ENCODE data around the gene ANLN. TPM values are rescaled to one million over a fixed set of nuclear protein-coding genes. Genes with fewer than 3 reads are reported as not detected.

Gene ANLN
- total RNA-seq, 2 donors from 2014 or later = 21.2 to 56.0 TPM

- Histone ChIP-seq H3K4me3 (no peak overlapping the region), H3K36me3 (no peaks in the 10 kb centered on the region), H3K9ac (ENCODE audit: low read depth in 2 of 2, low read length in 2 of 2) (peak overlapping the region in 1 of 2 donors; percentile 73), H3K27me3 (no peaks in the 10 kb centered on the region), H3K9me3 (no peaks in the 10 kb centered on the region), H3K4me1 (no peaks in the 10 kb centered on the region), H3K27ac (no peak overlapping the region)
- no peak for TF ChIP-seq CTCF (IDR thresholded peaks at IDR 0.05)
- intact Hi-C loops (cut with DNase I) = no loop called here
- no peak for DNase-seq
Measured at GRCh38 chr7:36391436-36392198, 2.0 kb downstream of the ANLN start.

- Histone ChIP-seq H3K4me3 (no peak overlapping the region), H3K36me3 (no peaks in the 10 kb centered on the region), H3K9ac (ENCODE audit: low read depth in 2 of 2, low read length in 2 of 2) (no peak overlapping the region), H3K27ac (no peak overlapping the region), H3K4me1 (no peaks in the 10 kb centered on the region), H3K9me3 (no peaks in the 10 kb centered on the region), H3K27me3 (no peaks in the 10 kb centered on the region)
- intact Hi-C loops (cut with DNase I) = no loop called here
- DNase-seq = no peak
- no peak for TF ChIP-seq CTCF (IDR thresholded peaks at IDR 0.05)
Measured at GRCh38 chr7:36393826-36394225, 4.2 kb downstream of the ANLN start.

GRCh38 chr7:36395171-36395894, 5.7 kb downstream of the ANLN start:
- DNase-seq = no peak
- H3K4me1 ChIP-seq = no peaks in the 10 kb centered on the region
- H3K9me3 ChIP-seq = no peaks in the 10 kb centered on the region
- no peak overlapping the region for H3K9ac ChIP-seq (ENCODE audit: low read depth in 2 of 2, low read length in 2 of 2)
- H3K27ac ChIP-seq = no peak overlapping the region
- no peak for TF ChIP-seq CTCF (IDR thresholded peaks at IDR 0.05)
- H3K36me3 ChIP-seq = no peaks in the 10 kb centered on the region
- H3K4me3 ChIP-seq = no peak overlapping the region
- intact Hi-C loops (cut with DNase I) = no loop called here
- H3K27me3 ChIP-seq = no peaks in the 10 kb centered on the region

- no peak overlapping the region for H3K9ac ChIP-seq (ENCODE audit: low read depth in 2 of 2, low read length in 2 of 2)
- H3K4me1 ChIP-seq = no peaks in the 10 kb centered on the region
- no peak for TF ChIP-seq CTCF (IDR thresholded peaks at IDR 0.05)
- H3K36me3 ChIP-seq = no peaks in the 10 kb centered on the region
- no peaks in the 10 kb centered on the region for H3K9me3 ChIP-seq
- H3K27ac ChIP-seq = no peak overlapping the region
- intact Hi-C loops (cut with DNase I) = no loop called here
- no peak for DNase-seq
- no peaks in the 10 kb centered on the region for H3K27me3 ChIP-seq
- no peak overlapping the region for H3K4me3 ChIP-seq
Measured at GRCh38 chr7:36396150-36396549, 6.5 kb downstream of the ANLN start.

GRCh38 chr7:36400036-36400435, 10.4 kb downstream of the ANLN start:
- Histone ChIP-seq H3K36me3 (no peaks in the 10 kb centered on the region), H3K9me3 (no peaks in the 10 kb centered on the region), H3K27ac (no peak overlapping the region), H3K27me3 (no peaks in the 10 kb centered on the region), H3K9ac (ENCODE audit: low read depth in 2 of 2, low read length in 2 of 2) (no peak overlapping the region), H3K4me1 (no peaks in the 10 kb centered on the region), H3K4me3 (no peak overlapping the region)
- no peak for TF ChIP-seq CTCF (IDR thresholded peaks at IDR 0.05)
- DNase-seq = no peak
- intact Hi-C loops (cut with DNase I) = no loop called here
